ENCODE measurements around the gene ABHD6.

The ABHD6 gene

DNA sequence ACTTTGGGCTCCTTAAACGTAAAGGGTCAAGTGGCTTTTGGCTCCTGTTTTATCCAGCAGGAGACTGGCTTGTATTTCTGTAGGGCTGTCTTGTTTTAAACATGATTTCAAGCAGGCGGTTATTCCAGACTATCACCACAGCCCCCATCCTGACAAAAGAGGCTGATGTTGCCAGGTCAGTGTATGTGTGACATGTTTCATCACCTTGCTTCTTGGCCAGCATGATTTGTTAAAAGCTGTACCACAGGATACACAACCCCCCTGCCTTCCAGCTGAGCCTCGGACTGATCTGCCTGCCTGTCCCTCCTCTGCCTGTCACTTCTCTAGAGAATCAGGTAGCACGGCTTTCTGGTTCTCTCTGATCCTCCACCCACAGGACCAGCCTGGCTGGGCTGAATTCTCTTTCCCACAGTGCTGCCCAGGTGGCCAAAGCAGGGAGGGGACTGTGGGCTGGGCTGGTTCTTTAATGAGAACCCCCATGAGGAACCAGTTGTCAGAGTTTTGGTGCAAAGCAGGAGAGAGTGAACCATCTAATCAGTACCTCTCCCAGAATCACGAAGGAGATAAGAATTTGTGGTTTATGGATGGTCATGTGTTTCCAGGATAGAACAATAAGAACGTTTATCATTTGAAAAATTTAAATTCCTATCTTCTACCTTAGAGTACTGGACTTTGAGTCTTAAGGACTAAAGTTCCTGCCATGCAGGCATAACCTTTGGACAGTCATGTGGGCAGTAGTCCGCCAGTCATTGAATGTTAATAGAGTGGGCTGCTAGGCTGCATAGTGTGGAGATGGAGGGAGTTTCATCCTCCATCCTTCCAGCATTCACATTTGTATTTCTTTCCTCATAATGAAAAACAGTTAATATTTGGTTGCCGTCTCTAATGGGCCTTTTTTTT, 8.8 kb downstream of the ABHD6 start:
- TF ChIP-seq, protein P1, sequence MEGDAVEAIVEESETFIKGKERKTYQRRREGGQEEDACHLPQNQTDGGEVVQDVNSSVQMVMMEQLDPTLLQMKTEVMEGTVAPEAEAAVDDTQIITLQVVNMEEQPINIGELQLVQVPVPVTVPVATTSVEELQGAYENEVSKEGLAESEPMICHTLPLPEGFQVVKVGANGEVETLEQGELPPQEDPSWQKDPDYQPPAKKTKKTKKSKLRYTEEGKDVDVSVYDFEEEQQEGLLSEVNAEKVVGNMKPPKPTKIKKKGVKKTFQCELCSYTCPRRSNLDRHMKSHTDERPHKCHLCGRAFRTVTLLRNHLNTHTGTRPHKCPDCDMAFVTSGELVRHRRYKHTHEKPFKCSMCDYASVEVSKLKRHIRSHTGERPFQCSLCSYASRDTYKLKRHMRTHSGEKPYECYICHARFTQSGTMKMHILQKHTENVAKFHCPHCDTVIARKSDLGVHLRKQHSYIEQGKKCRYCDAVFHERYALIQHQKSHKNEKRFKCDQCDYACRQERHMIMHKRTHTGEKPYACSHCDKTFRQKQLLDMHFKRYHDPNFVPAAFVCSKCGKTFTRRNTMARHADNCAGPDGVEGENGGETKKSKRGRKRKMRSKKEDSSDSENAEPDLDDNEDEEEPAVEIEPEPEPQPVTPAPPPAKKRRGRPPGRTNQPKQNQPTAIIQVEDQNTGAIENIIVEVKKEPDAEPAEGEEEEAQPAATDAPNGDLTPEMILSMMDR (conservative IDR thresholded peaks at IDR 0.05) = no peak
- no peak for TF ChIP-seq ZFX (IDR thresholded peaks at IDR 0.05)
- H3K27ac ChIP-seq = 0 out of 2 replicates have a peak overlapping the region, but pooled peaks have one; percentile 12

GRCh38 chr3:58249358-58250092, 11.9 kb downstream of the ABHD6 start:
- TF ChIP-seq, protein P1 (conservative IDR thresholded peaks at IDR 0.05) = no peak
- TF ChIP-seq ZFX (IDR thresholded peaks at IDR 0.05) = no peak
- no peak overlapping the region for H3K27ac ChIP-seq

DNA sequence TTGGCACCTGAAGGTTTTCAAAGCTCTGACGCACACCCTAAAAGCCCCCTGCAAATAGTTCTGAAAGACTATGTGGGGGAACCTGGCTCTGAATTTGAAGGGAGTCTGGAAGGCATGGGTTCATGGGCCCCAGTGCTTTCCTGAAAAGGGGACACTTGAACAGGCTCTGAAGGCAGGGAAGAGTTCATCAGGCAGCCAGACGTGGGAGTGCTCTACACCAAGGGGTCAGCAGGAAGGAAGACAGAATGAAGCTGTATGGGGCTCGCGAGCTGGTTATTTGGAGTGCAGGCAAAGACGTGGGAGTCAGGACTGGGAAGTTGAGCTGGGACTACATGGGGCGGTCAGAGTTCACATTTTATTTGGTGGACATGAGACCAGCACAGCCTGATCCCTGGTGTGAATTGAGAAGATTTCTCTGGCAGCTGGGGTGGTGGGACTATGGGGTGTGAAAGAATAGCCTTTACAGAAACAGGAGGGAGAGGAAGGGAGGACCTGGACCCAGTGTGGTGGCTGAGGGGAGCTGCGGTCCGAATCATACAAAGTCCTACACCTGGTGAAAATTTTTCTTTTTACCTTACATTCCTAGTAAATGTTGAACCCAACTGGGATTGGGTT, 12.6 kb downstream of the ABHD6 start:
- no peak for TF ChIP-seq ZFX (IDR thresholded peaks at IDR 0.05)
- TF ChIP-seq, protein P1 (conservative IDR thresholded peaks at IDR 0.05) = no peak
- no peak overlapping the region for H3K27ac ChIP-seq

DNA sequence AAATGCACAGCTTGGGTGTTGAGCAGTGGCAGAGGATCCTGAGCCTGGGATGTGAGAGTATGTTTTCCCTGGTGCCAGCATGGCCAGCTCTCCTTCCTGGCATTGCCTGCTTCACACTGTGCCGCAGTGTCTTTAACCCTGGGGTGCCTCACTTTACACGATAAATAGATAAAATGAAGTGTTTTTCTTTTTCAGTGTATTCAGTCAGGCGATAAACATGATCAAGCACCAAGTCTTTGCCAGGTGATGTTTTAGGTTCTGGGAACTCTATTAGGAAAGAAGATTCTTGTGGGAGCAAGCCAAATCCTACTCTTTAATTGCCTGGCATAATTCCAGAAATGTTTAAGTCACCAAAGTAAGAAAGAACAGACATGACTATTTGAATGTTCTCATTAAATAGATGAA, 14.0 kb downstream of the ABHD6 start:
- H3K27ac ChIP-seq = no peak overlapping the region
- TF ChIP-seq ZFX (IDR thresholded peaks at IDR 0.05) = no peak

DNA sequence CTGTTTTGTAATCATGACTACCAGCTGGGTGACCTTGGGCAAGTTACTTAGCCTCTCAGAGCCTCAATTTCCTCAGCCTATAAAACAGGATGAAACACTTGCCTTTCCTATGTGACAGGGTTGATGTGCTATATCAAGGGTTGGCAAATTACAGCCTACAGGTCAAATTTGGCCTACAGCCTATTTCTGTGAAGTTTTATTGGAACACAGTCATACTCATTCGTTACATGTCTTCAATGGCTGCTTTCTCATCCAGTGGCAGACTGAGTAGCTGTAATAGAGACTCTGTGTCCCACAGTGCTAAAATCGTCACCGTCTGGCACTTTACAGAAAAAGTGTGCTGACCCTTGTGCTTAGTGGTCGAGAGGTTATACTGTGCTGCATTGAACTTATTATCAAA, 16.6 kb downstream of the ABHD6 start:
- no peak for TF ChIP-seq ZFX (IDR thresholded peaks at IDR 0.05)
- TF ChIP-seq, protein P1 (conservative IDR thresholded peaks at IDR 0.05) = no peak
- H3K27ac ChIP-seq = no peak overlapping the region

- no peak overlapping the region for H3K27ac ChIP-seq
- no peak for TF ChIP-seq ZFX (IDR thresholded peaks at IDR 0.05)
- TF ChIP-seq, protein P1 (conservative IDR thresholded peaks at IDR 0.05) = no peak
Measured at GRCh38 chr3:58256061-58256460, 18.5 kb downstream of the ABHD6 start.

DNA sequence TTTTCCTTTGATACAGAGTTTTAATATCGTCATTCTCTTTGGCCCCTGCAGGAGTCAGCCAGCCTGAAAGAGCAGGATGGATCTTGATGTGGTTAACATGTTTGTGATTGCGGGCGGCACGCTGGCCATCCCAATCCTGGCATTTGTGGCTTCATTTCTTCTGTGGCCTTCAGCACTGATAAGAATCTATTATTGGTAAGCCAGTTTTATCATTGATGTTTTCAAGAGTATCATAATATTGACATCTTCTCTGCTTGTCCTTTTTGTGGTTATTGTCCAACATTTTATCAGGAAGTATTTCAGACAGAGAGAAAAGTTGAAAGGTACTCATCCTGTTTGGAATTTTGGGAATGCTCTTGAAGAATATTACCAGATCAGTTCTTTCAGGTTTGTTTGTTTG, 18.9 kb downstream of the ABHD6 start:
- H3K27ac ChIP-seq = no peak overlapping the region
- no peak for TF ChIP-seq ZFX (IDR thresholded peaks at IDR 0.05)
- TF ChIP-seq, protein P1 (conservative IDR thresholded peaks at IDR 0.05) = no peak

All from C4-2B (cell line).